Measurements from ENCODE around the gene AMFR. TPM values are rescaled to one million over a fixed set of nuclear protein-coding genes. Genes with fewer than 3 reads are reported as not detected.

Gene AMFR
- total RNA-seq, 2 experiments from 2014 or later = 35.9 to 41.6 TPM

DNA sequence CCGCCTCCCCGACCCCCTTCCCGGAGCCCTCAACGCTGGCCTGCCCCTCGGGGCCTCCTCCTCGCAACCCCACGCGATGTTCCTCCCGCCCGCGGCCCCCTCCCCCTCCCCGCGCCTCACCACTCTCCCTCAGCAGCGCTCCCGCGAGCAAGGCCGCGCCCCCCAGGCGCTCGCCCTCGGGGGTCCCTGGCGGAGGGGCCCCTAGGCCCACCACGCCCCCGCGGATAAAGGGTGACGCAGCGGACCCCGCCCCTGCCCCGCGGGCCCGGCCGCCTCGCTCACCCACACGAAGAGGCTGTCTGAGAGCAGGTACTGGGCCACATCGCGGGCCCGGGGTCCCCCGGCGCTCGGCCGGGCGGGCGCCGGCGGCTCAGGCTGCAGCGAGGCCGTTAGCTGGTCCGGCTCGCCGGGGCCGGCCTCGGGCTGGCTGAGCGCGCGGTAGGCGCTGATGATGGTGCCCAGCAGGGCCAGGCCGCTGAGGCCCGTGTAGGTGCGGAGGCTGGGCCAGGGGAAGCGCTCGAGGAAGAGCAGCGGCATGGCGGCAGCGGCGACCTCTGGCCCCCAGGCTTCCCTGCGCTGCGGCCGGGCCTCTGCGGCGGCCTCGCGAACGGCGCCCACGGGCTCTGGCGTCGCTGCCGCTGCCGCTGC is 430 bp downstream of the AMFR start:
- intact Hi-C loops (cut with micrococcal nuclease) = no loop called here
- peak overlapping the region; percentile 92 for H3K4me3 Mint-ChIP-seq
- peaks cover 44% of the 10 kb centered on the region for H3K4me1 Mint-ChIP-seq (ENCODE audit: low read depth)
- no peaks in the 10 kb centered on the region for H3K9me3 Mint-ChIP-seq
- TF ChIP-seq, protein P1, sequence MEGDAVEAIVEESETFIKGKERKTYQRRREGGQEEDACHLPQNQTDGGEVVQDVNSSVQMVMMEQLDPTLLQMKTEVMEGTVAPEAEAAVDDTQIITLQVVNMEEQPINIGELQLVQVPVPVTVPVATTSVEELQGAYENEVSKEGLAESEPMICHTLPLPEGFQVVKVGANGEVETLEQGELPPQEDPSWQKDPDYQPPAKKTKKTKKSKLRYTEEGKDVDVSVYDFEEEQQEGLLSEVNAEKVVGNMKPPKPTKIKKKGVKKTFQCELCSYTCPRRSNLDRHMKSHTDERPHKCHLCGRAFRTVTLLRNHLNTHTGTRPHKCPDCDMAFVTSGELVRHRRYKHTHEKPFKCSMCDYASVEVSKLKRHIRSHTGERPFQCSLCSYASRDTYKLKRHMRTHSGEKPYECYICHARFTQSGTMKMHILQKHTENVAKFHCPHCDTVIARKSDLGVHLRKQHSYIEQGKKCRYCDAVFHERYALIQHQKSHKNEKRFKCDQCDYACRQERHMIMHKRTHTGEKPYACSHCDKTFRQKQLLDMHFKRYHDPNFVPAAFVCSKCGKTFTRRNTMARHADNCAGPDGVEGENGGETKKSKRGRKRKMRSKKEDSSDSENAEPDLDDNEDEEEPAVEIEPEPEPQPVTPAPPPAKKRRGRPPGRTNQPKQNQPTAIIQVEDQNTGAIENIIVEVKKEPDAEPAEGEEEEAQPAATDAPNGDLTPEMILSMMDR (IDR thresholded peaks at IDR 0.05) = no peak
- H3K27me3 Mint-ChIP-seq = no peaks in the 10 kb centered on the region
- peak; percentile 31 for DNase-seq
- POLR2A ChIA-PET = interaction anchor here (1.0 kb wide), 1 partner anchor 10 kb away, joined by 3 read pairs; no protein-coding TSS in a partner anchor
- CTCF ChIA-PET = no interaction called here
- H3K36me3 Mint-ChIP-seq (ENCODE audit: low read depth) = peaks cover 2% of the 10 kb centered on the region
- H3K27ac Mint-ChIP-seq = no peak overlapping the region
- ATAC-seq = peak; percentile 40

DNA sequence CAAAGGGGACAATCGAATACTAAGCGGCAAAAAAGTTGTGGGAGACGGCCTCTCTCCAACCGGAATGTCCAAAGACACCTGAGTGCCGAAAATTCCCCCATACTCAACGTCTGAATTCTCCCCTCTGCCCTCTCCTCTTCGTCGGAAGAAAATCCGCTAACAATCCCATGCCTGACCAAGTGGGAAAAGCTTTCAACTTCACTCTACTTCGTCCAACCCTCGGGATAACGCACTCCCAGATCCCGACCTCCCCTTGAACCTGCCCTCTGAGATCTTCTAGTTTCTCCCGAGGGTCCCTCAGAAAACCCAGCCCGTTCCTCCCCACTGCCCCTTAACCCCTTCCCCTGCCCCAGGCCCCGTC is 961 bp downstream of the AMFR start:
- H3K36me3 Mint-ChIP-seq (ENCODE audit: low read depth) = peaks cover 2% of the 10 kb centered on the region

DNA sequence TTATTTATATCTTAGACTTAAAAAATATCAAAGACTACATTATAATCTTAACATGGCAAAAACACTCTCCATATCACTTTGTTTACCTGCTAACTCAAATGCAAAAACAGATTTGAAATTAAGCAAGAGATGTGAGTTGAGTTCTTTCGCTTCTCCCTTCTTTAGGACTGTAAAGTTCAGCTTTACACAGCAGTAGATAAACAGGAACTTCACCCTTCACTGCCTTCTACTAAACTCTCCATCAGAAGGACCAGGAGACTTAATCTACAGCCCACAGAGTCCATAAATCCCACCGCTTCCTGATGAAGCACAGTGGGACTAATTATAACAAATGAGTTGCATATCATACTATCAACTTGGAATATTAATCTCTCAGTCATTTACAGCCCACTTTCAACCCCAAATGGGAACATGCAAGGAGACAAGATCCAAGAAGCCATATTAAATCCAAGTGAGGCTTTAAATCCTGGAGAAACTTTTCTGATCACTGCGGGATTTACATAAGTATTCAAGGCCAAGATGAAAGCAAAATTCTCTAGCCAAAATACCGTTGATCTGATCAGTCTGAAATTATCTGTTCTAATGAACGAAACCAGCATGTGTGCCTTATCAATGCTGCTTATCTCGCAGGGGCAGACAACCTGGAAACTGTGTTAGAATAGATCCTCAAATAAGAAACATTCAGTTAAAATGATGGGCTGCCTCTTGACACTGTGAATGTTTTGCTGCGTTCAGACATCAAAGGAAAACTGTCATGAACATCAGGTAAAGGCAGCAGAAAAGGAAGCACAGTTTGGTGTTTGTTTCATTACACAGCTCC is 1.6 kb downstream of the AMFR start:
- Mint-ChIP-seq H3K36me3 (ENCODE audit: low read depth) (peaks cover 2% of the 10 kb centered on the region), H3K27me3 (no peaks in the 10 kb centered on the region), H3K27ac (peak overlapping the region; percentile 67), H3K4me3 (peak overlapping the region; percentile 92), H3K4me1 (ENCODE audit: low read depth) (peaks cover 44% of the 10 kb centered on the region), H3K9me3 (no peaks in the 10 kb centered on the region)
- DNase-seq (no peak), ATAC-seq (no peak)
- intact Hi-C loops (cut with micrococcal nuclease) = no loop called here
- ChIA-PET POLR2A (interaction anchor here (1.0 to 1.4 kb wide), 3 partner anchors 11 kb away, joined by 3 to 5 read pairs (median 4); no protein-coding TSS in a partner anchor), CTCF (interaction anchor here (1.4 kb wide), 1 partner anchor 90 kb away, joined by 3 read pairs; no protein-coding TSS in a partner anchor)
- TF ChIP-seq, protein P1 (IDR thresholded peaks at IDR 0.05) = no peak

More for the DNA sequence above, 961 bp downstream of the AMFR start:
- TF ChIP-seq, protein P1 (IDR thresholded peaks at IDR 0.05) = no peak
- ChIA-PET CTCF (no interaction called here), POLR2A (interaction anchor here (1.0 to 1.4 kb wide), 2 partner anchors 10 to 11 kb away, joined by 3 to 5 read pairs; no protein-coding TSS in a partner anchor)
- DNase-seq = no peak
- H3K4me3 Mint-ChIP-seq = peak overlapping the region; percentile 92
- peaks cover 44% of the 10 kb centered on the region for H3K4me1 Mint-ChIP-seq (ENCODE audit: low read depth)
- H3K27me3 Mint-ChIP-seq = no peaks in the 10 kb centered on the region
- H3K9me3 Mint-ChIP-seq = no peaks in the 10 kb centered on the region
- intact Hi-C loops (cut with micrococcal nuclease) = no loop called here
- ATAC-seq = no peak
- H3K27ac Mint-ChIP-seq = peak overlapping the region; percentile 67

DNA sequence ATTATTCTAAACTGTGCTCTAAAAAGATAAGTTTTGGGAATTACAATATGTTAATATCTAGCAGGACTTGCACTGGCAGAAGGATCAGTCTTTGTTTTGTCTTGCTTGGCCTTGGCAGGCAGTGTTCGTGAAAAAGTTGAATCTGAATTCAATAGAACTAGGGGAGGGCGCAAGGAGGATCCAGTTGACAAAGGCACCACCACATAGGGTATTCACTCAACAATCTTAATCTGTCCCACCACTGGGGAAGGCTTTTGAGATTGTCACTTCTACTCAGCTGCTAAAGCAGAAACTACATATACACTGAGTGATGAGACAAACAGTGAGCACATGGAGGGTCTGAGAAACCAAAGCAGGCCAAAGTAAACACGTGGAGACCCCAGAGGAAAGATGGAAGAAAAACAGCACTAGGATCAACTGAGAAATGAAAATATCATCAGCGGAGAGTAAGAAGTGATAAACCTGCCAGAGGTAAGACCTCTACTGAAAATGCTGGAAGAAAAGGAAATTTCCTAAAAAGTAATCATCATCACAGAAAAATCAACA is 2.4 kb downstream of the AMFR start:
- H3K4me3 Mint-ChIP-seq = peak overlapping the region; percentile 33
- no peaks in the 10 kb centered on the region for H3K27me3 Mint-ChIP-seq
- ATAC-seq (no peak), DNase-seq (no peak)
- peaks cover 45% of the 10 kb centered on the region for H3K4me1 Mint-ChIP-seq (ENCODE audit: low read depth)
- H3K27ac Mint-ChIP-seq = no peak overlapping the region
- no peaks in the 10 kb centered on the region for H3K9me3 Mint-ChIP-seq
- TF ChIP-seq, protein P1 (IDR thresholded peaks at IDR 0.05) = no peak
- POLR2A ChIA-PET = interaction anchor here (1.0 to 1.4 kb wide), 2 partner anchors 10 to 12 kb away, joined by 4 to 5 read pairs; no protein-coding TSS in a partner anchor
- CTCF ChIA-PET = interaction anchor here (1.4 kb wide), 1 partner anchor 91 kb away, joined by 3 read pairs; no protein-coding TSS in a partner anchor
- H3K36me3 Mint-ChIP-seq (ENCODE audit: low read depth) = peaks cover 5% of the 10 kb centered on the region
- intact Hi-C loops (cut with micrococcal nuclease) = no loop called here

All from activated CD8-positive, alpha-beta T cell treated with anti-CD3 and anti-CD28 coated beads for 36 hours (primary cell).